Measurements from ENCODE around the gene TNFSF10.

GRCh38 chr3:172506094-172506493 lies 17.1 kb downstream of the TNFSF10 start:
- no peak for TF ChIP-seq CTCF (conservative IDR thresholded peaks at IDR 0.05; ENCODE audit: low read length)
- TF ChIP-seq EZH2phosphoT487 (IDR thresholded peaks at IDR 0.05; ENCODE audit: borderline replicate concordance, low read depth, low read length), result no peak

Data from OCI-LY7 (cell line).